GM21423 (cell line): ENCODE data around the gene CSMD2.

Experiments used
- ATAC-seq: cut with Tn5 transposase; IDR thresholded peaks from one replicate; pipeline ENCODE4 v1.9.1; 2021; ENCODE audit warnings: mild to moderate bottlenecking, moderate library complexity; ENCODE audit not compliant: unreplicated experiment

CSMD2 gene

GRCh38 chr1:33577663-33578062, 587.4 kb downstream of the CSMD2 start:
- no peak for ATAC-seq

- no peak for ATAC-seq
Measured at GRCh38 chr1:33576821-33577599, 588.0 kb downstream of the CSMD2 start.

DNA sequence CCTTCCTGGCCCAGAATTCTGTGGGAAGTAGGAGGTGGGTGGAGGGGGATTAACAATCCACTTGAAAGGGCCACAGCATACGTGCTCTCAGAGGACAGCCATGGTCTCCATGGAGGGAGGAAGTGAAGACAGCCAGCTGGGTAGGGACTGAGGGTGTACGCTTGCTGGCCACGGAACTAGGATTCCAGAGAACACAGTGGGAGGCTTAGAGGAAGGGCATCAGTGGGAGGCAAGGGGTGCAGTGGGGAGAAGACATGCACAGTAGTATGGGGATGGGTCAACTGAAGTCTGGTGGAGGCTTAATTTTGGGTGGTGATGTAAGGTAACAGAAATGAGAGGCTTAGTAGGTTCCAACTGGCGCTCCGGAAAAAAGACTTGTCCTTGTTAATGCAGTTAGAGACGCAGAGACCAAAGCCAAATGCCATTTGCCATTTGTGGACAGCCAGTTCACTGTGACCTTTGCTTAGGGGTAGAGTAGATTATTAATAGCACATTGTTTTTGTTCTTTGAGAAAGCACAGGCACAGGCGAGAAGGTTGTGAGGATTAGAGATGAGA, 589.6 kb downstream of the CSMD2 start:
- no peak for ATAC-seq

GRCh38 chr1:33573661-33574060, 591.4 kb downstream of the CSMD2 start:
- no peak for ATAC-seq

DNA sequence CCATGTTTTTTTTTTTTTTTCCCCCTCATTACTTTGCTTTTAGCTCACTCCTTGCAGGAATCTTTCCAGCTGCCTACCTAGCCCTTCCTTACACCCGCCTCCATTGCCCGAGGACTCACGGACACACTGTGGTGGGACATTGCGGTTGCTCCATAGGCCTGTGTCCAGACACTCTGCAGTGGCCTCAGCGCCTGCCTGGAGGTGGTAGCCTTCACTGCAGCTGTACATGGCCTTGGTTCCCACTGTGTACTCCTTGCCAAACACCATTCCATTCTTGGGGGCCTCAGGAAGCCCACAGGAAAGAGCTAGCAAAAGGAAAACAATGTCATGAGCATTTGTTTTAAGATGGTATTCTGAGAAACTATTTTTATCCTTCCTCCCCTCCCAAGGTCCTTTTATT, 592.6 kb downstream of the CSMD2 start:
- ATAC-seq, result no peak

DNA sequence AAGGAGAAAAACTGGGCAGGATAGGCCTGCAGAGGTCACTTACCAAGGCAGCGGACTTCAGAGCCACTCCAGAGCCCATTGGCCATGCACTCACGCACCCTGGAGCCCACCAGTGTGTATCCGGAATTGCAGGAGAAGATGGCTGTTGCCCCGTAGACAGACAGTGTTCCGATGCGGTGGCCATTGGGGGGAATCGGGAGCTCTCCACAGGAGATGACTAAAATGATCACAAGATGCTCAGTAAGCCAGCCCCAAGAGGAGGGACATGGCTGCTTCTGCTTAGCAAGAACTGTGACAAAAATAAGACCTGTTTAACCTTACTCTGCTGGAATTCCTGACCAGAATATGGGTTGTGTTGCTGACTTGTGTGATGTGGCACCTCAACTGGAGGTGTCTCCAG, 595.7 kb downstream of the CSMD2 start:
- no peak for ATAC-seq

DNA sequence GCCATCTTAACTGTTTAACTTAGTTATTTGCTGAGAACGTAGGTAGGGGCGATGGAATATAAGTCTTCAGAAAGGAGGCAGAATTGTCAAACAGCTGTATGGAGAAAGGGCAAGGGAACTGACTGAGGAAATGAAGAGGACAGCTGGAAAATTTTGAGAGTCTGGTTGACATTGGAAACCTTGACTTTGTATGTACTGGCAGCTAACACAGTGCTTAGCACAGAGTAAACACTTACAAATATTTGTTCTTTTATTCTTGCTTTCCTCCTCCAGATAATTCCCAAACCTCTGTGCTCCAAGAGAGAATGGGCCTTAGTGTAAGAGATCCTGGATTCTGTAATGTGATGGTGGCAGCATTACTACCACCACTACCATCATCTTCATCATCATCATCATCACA, 601.3 kb downstream of the CSMD2 start:
- ATAC-seq, result no peak

GRCh38 chr1:33562563-33562962, 602.5 kb downstream of the CSMD2 start:
- no peak for ATAC-seq

- ATAC-seq, result no peak
Measured at GRCh38 chr1:33561576-33561975, 603.5 kb downstream of the CSMD2 start.

- ATAC-seq, result no peak
Measured at GRCh38 chr1:33560680-33561079, 604.4 kb downstream of the CSMD2 start.

- no peak for ATAC-seq
Measured at GRCh38 chr1:33548721-33549120, 616.3 kb downstream of the CSMD2 start.

DNA sequence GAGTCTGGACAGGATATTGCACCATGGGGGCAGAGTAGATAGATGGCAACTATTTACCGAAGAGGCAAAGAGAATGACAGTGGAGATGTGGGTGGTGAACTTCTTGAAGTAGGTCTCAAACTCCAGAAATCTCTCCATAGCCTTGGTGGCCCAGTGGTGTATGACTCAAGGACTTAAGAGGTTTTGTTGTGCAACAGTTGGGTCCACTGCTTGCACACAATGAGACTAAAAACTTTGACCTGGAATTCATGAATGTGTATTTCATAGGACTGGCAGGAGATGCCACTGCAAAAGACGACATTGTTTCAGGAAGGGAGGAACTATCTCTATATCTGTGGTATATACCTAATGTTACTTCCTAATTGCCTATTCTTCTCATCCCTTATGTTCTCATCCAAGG, 616.7 kb downstream of the CSMD2 start:
- no peak for ATAC-seq

- no peak for ATAC-seq
Measured at GRCh38 chr1:33547576-33547975, 617.5 kb downstream of the CSMD2 start.

GRCh38 chr1:33541966-33542365, 623.1 kb downstream of the CSMD2 start:
- ATAC-seq, result no peak

DNA sequence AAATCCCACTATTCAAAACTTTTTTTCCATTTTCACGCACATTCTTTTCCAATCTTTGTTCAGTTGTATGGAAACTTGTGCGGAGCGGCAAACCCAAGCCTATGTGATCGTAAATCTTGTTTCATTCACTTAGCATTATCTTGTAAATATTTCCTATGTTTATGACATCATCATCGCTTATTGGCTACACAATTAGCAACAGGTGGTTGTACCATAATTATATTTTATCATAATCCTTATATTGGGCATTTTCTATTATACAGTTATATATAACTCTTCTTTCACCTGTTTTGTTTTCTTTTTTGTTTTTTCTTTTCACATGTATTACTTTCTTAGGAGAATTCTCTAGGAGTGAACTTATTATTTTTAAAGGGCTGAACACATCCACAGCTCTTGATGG, 627.1 kb downstream of the CSMD2 start:
- no peak for ATAC-seq

- ATAC-seq, result no peak
Measured at GRCh38 chr1:33535334-33535733, 629.7 kb downstream of the CSMD2 start.

- no peak for ATAC-seq
Measured at GRCh38 chr1:33532936-33533335, 632.1 kb downstream of the CSMD2 start.

DNA sequence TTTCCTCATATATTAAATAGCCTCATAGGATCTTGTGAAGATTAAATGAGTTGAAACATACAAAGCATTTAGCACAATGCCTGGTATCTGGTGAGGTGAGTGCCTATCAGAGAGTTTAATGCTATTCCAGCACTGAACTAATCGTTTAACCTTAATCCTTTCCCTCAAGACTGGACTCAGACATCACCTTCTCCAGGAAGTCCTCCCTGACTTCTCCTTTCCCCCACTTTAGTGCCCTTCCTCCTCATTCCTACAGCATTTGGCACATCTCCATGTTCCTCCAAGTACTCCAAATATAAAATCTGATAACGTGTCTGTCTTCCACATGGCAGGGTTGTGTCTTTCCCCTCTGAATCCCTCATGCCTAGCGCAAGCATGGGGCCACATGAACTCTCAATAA, 632.8 kb downstream of the CSMD2 start:
- ATAC-seq, result no peak

GRCh38 chr1:33529957-33530356, 635.1 kb downstream of the CSMD2 start:
- no peak for ATAC-seq

GRCh38 chr1:33527934-33528333, 637.1 kb downstream of the CSMD2 start:
- ATAC-seq, result no peak

GRCh38 chr1:33524586-33524985, 640.4 kb downstream of the CSMD2 start:
- ATAC-seq, result no peak

- ATAC-seq, result no peak
Measured at GRCh38 chr1:33519240-33519884, 645.7 kb downstream of the CSMD2 start.
